Ishikawa (cell line): ENCODE data around the gene HOXD4.

ENCODE experiments used
- CEBPB ChIP-seq: IDR thresholded peaks from 2 replicates; pipeline ENCODE4 v1.6.1; 2012
- CREB1 ChIP-seq: IDR thresholded peaks from 2 replicates; pipeline ENCODE4 v1.6.1; 2012; ENCODE audit warnings: low read depth
- EGR1 ChIP-seq: IDR thresholded peaks from 2 replicates; pipeline ENCODE4 v1.6.1; 2012
- EP300 ChIP-seq: IDR thresholded peaks from 2 replicates; pipeline ENCODE4 v1.6.1; 2012; ENCODE audit warnings: borderline replicate concordance
- FOXM1 ChIP-seq: IDR thresholded peaks from 2 replicates; pipeline ENCODE4 v1.6.1; 2012; ENCODE audit warnings: low read depth, borderline replicate concordance
- NFIC ChIP-seq: IDR thresholded peaks from 2 replicates; pipeline ENCODE4 v1.6.1; 2012
- RAD21 ChIP-seq: IDR thresholded peaks from 2 replicates; pipeline ENCODE4 v1.6.1; 2012; ENCODE audit warnings: low read depth
- TAF1 ChIP-seq: IDR thresholded peaks from 2 replicates; pipeline ENCODE4 v1.6.1; 2012; ENCODE audit warnings: low read depth, mild to moderate bottlenecking
- TCF12 ChIP-seq: IDR thresholded peaks from 2 replicates; pipeline ENCODE4 v1.6.1; 2012; ENCODE audit warnings: low read depth
- TEAD4 ChIP-seq: IDR thresholded peaks from 2 replicates; pipeline ENCODE4 v1.6.1; 2012
- YY1 ChIP-seq: IDR thresholded peaks from 2 replicates; pipeline ENCODE4 v1.6.1; 2012; ENCODE audit warnings: low read depth
- ZBTB7A ChIP-seq: IDR thresholded peaks from 2 replicates; pipeline ENCODE4 v1.6.1; 2012; ENCODE audit warnings: low read depth
- TF ChIP-seq, protein P1 (sequence below): IDR thresholded peaks from 2 replicates; pipeline ENCODE4 v1.6.1; 2012
- TF ChIP-seq, protein P2 (sequence below): IDR thresholded peaks from 2 replicates; pipeline ENCODE4 v1.6.1; 2012; ENCODE audit warnings: low read depth, mild to moderate bottlenecking
- TF ChIP-seq, protein P3 (sequence below): IDR thresholded peaks from 2 replicates; pipeline ENCODE4 v1.6.1; 2012

HOXD4 gene

DNA sequence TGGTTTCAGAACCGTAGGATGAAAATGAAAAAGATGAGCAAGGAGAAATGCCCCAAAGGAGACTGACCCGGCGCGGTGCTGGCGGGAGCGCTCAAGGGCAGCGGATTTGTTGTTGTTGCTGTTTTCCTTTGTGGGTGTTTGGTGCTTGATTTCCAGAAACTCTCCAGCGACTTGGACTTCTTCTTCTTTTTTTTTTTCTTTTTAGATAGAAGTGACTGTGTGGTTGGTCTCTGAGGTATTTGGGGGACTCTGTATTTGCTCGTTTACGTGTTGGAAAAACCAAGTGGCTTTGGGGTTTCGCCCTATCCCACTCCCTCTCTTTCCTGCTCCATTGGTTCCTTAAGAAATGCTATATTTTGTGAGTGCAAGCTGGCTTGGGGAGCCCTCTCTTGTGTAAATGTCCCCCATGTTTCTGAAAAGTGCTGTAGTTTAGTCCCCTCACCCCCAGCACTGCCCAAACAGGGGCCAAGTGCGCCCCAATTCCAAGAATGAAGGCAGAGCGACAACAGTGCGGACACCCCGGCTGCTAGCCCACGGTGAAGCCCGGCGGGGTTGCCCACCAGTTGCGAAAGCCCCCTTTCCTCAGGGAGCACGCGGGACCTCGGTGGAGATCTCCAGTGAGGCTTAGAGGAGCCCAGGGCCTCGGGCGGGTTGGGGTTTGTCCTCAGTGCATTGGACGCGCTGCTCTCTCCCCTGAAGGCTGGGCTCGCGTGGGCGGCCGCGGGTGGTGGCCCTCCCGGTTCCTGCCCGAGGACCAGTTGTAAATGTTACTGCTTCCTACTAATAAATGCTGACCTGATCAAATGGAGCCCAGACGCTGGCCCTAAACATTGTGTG is 27.0 kb upstream of the HOXD4 start:
- TF ChIP-seq EP300 (no peak), EGR1 (no peak), ZBTB7A (no peak), CREB1 (no peak), FOXM1 (no peak), CEBPB (no peak), RAD21 (no peak), TAF1 (no peak), YY1 (no peak), TCF12 (no peak), TEAD4 (no peak), NFIC (no peak)
- TF ChIP-seq, protein P1, sequence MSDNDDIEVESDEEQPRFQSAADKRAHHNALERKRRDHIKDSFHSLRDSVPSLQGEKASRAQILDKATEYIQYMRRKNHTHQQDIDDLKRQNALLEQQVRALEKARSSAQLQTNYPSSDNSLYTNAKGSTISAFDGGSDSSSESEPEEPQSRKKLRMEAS, result no peak
- TF ChIP-seq, protein P2, sequence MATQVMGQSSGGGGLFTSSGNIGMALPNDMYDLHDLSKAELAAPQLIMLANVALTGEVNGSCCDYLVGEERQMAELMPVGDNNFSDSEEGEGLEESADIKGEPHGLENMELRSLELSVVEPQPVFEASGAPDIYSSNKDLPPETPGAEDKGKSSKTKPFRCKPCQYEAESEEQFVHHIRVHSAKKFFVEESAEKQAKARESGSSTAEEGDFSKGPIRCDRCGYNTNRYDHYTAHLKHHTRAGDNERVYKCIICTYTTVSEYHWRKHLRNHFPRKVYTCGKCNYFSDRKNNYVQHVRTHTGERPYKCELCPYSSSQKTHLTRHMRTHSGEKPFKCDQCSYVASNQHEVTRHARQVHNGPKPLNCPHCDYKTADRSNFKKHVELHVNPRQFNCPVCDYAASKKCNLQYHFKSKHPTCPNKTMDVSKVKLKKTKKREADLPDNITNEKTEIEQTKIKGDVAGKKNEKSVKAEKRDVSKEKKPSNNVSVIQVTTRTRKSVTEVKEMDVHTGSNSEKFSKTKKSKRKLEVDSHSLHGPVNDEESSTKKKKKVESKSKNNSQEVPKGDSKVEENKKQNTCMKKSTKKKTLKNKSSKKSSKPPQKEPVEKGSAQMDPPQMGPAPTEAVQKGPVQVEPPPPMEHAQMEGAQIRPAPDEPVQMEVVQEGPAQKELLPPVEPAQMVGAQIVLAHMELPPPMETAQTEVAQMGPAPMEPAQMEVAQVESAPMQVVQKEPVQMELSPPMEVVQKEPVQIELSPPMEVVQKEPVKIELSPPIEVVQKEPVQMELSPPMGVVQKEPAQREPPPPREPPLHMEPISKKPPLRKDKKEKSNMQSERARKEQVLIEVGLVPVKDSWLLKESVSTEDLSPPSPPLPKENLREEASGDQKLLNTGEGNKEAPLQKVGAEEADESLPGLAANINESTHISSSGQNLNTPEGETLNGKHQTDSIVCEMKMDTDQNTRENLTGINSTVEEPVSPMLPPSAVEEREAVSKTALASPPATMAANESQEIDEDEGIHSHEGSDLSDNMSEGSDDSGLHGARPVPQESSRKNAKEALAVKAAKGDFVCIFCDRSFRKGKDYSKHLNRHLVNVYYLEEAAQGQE, result no peak
- TF ChIP-seq, protein P3, sequence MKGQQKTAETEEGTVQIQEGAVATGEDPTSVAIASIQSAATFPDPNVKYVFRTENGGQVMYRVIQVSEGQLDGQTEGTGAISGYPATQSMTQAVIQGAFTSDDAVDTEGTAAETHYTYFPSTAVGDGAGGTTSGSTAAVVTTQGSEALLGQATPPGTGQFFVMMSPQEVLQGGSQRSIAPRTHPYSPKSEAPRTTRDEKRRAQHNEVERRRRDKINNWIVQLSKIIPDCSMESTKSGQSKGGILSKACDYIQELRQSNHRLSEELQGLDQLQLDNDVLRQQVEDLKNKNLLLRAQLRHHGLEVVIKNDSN, result no peak

DNA sequence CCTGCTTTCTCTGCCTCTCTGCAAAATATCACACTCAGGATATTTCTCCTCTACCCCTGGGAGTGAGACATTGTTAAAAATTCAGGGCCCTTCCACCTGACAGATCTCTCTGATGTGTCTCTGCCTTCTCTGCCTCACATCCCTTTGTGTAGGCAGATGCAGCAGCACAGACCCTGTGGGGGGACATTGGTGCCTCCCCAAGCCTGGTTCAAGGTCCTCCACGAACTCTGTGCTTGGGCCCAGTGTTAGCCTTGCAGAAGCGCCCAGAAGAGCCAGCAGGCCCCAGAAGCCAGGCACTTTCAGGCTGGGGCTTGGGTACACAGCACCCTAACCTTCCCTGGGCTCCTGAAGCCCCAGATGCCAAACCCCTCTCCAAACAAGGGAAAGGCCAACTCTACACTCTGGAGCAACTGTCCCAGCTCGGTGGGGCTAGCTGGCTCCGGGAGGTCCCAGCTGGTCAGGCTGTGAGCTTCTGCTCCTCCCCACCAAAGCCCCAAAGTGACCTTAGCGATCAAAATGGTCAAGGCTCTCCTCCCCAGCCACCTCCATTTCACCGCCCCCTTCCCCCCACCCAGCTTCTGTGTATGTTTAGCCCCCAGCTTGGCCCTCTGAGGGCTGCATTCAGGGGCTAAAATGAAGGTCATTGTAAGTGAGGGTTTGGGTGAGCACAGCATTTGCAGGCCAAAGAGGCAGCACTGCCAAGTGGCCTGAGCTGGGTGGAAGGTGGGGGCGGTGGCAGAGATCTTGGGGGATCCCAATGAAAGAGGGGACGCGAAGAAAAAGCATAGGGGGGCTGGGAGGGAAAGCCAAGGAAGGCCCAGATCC is 26.2 kb upstream of the HOXD4 start:
- TF ChIP-seq, protein P1, result no peak
- no peak for TF ChIP-seq RAD21
- TF ChIP-seq, protein P3, result no peak

DNA sequence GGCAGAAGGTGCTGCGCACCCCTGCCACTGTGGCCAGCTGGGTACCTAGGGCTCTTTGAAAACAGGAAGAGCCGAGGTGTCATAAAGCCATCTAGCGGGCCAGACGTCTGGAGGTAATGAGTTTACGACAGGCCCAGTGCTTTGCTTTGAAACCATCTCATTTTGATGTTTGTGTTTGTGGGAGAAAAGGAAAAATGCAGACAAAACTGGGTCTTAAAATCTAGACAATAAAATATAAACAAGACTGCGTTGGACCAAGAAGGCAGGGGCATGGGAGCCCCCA is 25.6 kb upstream of the HOXD4 start:
- TF ChIP-seq YY1 (no peak), CEBPB (no peak), TEAD4 (no peak), EP300 (no peak), TCF12 (no peak), CREB1 (no peak), ZBTB7A (no peak), FOXM1 (no peak), NFIC (no peak), RAD21 (no peak), TAF1 (no peak), EGR1 (no peak)
- TF ChIP-seq, protein P1, result no peak
- TF ChIP-seq, protein P2, result no peak
- TF ChIP-seq, protein P3, result no peak

DNA sequence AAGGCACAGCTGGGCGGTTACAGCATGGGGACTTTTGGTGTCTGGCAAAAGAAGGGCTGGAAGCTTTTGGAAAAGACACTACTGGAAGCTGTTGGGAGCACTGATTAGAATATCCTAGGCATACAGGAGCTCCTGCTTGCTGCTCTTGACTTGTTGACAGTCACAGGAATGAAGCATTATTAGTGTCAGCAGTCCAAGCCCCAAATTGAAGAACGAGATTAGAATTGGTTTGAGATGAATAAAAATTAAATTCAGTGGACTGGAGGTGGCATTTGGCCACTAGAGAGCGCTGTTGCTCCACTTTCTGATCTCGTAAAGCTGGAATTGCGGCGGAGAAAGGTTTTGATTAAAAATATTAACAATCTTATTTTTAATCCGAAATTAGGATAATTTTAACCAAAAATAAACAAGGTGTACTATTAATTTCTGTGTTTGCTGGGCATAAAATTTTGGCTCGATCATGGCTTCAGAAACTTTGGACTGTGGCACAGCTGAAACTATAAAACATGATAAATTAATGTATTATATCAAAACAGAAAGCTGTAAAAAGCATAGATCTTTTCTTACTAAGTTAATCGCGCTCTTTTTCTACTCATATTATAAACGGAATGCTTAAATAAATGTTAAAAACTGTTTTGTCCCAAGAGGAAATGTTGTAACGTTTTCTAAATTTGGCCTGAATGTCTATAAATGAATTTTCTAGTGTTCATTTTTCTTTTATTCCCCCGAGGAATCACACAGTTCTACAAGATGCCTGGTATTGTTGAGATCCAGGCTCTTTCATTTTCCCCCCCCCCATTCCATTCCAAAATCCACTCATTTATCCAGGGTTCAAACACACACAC is 24.2 kb upstream of the HOXD4 start:
- TF ChIP-seq NFIC (no peak), RAD21 (peak; percentile 87)

DNA sequence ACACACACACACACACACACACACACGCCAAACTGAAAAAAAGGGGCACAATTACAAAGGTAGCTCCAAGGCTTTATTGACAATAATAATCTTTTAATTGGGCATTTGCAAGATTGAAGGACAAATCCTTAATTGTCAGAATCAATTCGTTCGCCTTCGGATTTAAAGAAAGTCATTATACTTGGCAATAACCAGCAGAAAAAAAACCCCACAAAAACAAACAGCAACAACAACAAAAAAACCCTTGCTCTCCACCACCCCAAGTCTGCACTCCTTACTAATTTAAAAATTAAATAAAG is 23.6 kb upstream of the HOXD4 start:
- TF ChIP-seq, protein P2, result no peak
- TF ChIP-seq RAD21, result no peak
- TF ChIP-seq CREB1, result no peak
- no peak for TF ChIP-seq FOXM1
- TF ChIP-seq CEBPB, result no peak
- TF ChIP-seq ZBTB7A, result no peak
- no peak for TF ChIP-seq YY1
- TF ChIP-seq TAF1, result no peak
- TF ChIP-seq EP300, result no peak
- TF ChIP-seq EGR1, result no peak
- TF ChIP-seq TEAD4, result no peak
